Heart left ventricle (tissue), 16 donors: ENCODE data around the gene BTRC. TPM values are rescaled to one million over a fixed set of nuclear protein-coding genes. Genes with fewer than 3 reads are reported as not detected.

Experiments
- ATAC-seq, 4 donors: fragments of 200-7000 bp; cut with Tn5 transposase; one replicate each; pipeline ENCODE4 v1.9.1; 2020 to 2022; ENCODE audit warnings: moderate library complexity in 4 of 4, mild to moderate bottlenecking in 3 of 4, moderate number of reproducible peaks in 1 of 4
- DNase-seq, 5 donors: peaks; one replicate each; pipeline ENCODE4 v3.0.0-alpha.2; 2020
- H3K27ac ChIP-seq, 12 donors: fragments of 200-600 bp; sonication (generic) in 4 of 12; one replicate each; pipeline versions ENCODE4 v1.5.0 to v1.8.0; 2016 to 2022; ENCODE audit warnings: mild to moderate bottlenecking in 2 of 12
- H3K27me3 ChIP-seq, 9 donors: fragments of 200-600 bp; sonication (generic) in 2 of 9; one replicate each; pipeline versions ENCODE4 v1.5.1 to v1.8.0; 2016 to 2022; ENCODE audit warnings: mild to moderate bottlenecking in 3 of 9
- H3K36me3 ChIP-seq, 9 donors: fragments of 200-600 bp; sonication (generic) in 2 of 9; one replicate each; pipeline versions ENCODE4 v1.5.0 to v1.8.0; 2018 to 2022; ENCODE audit warnings: mild to moderate bottlenecking in 2 of 9
- H3K4me1 ChIP-seq, 12 donors: fragments of 200-600 bp; sonication (generic) in 4 of 12; one replicate each; pipeline versions ENCODE4 v1.5.0 to v1.8.0; 2016 to 2022; ENCODE audit warnings: mild to moderate bottlenecking in 3 of 12
- H3K4me3 ChIP-seq, 12 donors: fragments of 200-600 bp; sonication (generic) in 4 of 12; one replicate each; pipeline versions ENCODE4 v1.5.0 to v1.8.0; 2017 to 2022; ENCODE audit warnings: mild to moderate bottlenecking in 9 of 12, moderate library complexity in 4 of 12
- H3K9me3 ChIP-seq, 12 donors: fragments of 200-600 bp; sonication (generic) in 4 of 12; one replicate each; pipeline versions ENCODE4 v1.5.0 to v1.8.0; 2016 to 2022; ENCODE audit warnings: mild to moderate bottlenecking in 1 of 12
- POLR2A ChIP-seq, 2 donors: fragments of 450-650 bp; IDR thresholded peaks; one replicate each; pipeline ENCODE4 v1.6.1; 2017; ENCODE audit warnings: antibody characterized with exemption in 2 of 2, mild to moderate bottlenecking in 2 of 2, moderate library complexity in 2 of 2
- WGBS, 4 donors: extraction: QIAGEN DNeasy Blood & Tissue Kit in 2 of 4; methylation state at CpG; one replicate each; pipeline versions ENCODE4 v1.1.5 to v1.1.7; 2013 to 2018; 5-methylcytosine and 5-hydroxymethylcytosine counted together
- intact Hi-C, 10 donors: fragments of 100-400 bp; cut with DNase I; formaldehyde crosslinking; loops; one replicate each; pipeline versions ENCODE4 v1.11.1 to v1.14.2; 2022
- polyA plus RNA-seq, 2 donors: library from polyadenylated mRNA; stranded (reverse); fragments of 200-250 nt; gene quantifications; one replicate each; pipeline ENCODE4 v1.2.3, GENCODE V29; 2013
- total RNA-seq, 9 donors: library from RNA; depleted of rRNA in 2 of 9; stranded (reverse); fragments of >200 nt in 2 of 9; fragmentation: NEBNext Ultra II Directional in 3 of 9; extraction: Animal tissue kit (Norgen Biotek cat#: 25700) in 3 of 9; gene quantifications; one replicate each; pipeline versions ENCODE4 v1.1.0 to v1.2.4, GENCODE V29; 2016 to 2023
- TF ChIP-seq, protein P1 (sequence below), 12 donors: fragments of 200-600 bp; sonication (generic) in 4 of 12; IDR thresholded peaks; one replicate each; pipeline versions ENCODE4 v1.5.0 to v1.8.0; 2018 to 2022; ENCODE audit warnings: antibody characterized with exemption in 12 of 12, mild to moderate bottlenecking in 5 of 12
- donor health status: ischemic (EF 13 %, LVEDD 7.1; RV severe dilation, severe dysfunction).
- donor health status: healthy with polysubstance abuse.
- donor health status: DM: no; HTN: yes; CAD: no.
- donor health status: DM: no; HTN: no; CAD: no.
- donor health status: ischemic (EF 25% LVEDD 6.9; RV normal size, moderate dysfunction).
- donor health status: ischemic (EF 25% LVEDD 5.7; RV mildly dilated, moderate dysfunction).
- donor health status: healthy.
- donor health status: DM: yes; HTN: yes; CAD: no.
- donor health status: ischemic (EF 35%, LVEDD 5.7; RV mildly dilated, moderate dysfunction).
- donor health status: nonischemic (EF 11% LVEDD 7.7; RV severe dilation, severe dysfunction).
- donor health status: DM: yes; HTN: yes; CAD: no.
- donor health status: PGD.
- donor health status: ischemic (EF 29% LVEDD 5.4; RV normal size, mild dysfunction).
- donor health status: nonischemic (EF 23%, LVEDD 6.1; RV moderate dilation, normal function).

The BTRC gene
- total and polyA plus RNA-seq, 11 donors: 10.7 to 53.5 (median 32.1) TPM

DNA sequence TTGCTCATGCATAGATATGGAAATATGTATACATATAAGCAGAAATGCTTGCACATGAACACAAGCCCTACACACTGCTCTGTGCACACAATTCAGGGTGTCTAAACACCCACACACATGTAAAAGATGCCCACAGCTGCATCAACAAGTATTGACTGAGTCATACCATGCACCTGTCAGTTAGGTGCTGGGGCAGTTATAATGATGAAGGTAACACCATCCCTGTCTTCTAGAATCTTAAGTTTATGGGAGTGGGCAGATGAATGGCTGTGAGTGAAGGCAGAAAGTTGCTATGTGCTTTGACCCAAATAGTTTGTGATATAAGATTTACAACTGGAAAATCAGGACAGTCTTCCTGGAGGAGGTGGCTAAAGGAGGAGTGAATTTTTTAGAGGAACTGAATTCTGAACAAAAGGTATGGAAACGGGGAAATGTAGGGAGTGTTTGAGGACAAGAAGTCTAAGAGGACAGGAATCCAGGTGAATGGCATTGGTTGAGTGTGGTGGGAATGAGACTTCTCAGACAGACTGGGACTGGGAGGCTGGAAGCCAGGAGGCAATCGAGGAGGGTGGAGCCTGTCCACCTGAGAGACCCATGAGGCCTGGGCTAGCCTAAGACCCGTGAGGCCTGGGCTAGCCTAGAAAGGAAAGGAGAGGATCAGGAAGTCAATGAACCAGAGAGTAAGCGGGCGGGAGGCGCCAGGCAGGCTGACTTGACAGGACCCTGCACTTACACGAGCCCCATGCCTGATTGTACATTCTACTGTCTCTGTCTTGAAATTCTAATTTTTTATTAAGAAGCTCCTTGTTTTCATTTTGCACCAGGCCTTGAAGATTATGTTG, 213.4 kb downstream of the BTRC start:
- peaks cover 10 to 62% (median 49%) of the 10 kb centered on the region in 9 donors for H3K27me3 ChIP-seq
- H3K27ac ChIP-seq: no peak overlapping the region
- no peaks in the 10 kb centered on the region for H3K36me3 ChIP-seq
- H3K9me3 ChIP-seq: peaks cover 0 to 3% (median 1%) of the 10 kb centered on the region in 12 donors
- ATAC-seq (no peak), DNase-seq (peak in 1 of 5 donors; percentile 33)
- intact Hi-C loops: loop anchor here in 8 of 10 donors (2.0 to 10.0 kb wide), 8 partner anchors 263 to 407 kb away; no protein-coding TSS in a partner anchor
- 62 to 78% (median 69%) methylated on average over 7 of the region's 7 CpGs for WGBS, 4 donors
- peaks cover 0 to 28% (median 16%) of the 10 kb centered on the region in 12 donors for H3K4me1 ChIP-seq
- no peak overlapping the region for H3K4me3 ChIP-seq
- TF ChIP-seq, protein P1, sequence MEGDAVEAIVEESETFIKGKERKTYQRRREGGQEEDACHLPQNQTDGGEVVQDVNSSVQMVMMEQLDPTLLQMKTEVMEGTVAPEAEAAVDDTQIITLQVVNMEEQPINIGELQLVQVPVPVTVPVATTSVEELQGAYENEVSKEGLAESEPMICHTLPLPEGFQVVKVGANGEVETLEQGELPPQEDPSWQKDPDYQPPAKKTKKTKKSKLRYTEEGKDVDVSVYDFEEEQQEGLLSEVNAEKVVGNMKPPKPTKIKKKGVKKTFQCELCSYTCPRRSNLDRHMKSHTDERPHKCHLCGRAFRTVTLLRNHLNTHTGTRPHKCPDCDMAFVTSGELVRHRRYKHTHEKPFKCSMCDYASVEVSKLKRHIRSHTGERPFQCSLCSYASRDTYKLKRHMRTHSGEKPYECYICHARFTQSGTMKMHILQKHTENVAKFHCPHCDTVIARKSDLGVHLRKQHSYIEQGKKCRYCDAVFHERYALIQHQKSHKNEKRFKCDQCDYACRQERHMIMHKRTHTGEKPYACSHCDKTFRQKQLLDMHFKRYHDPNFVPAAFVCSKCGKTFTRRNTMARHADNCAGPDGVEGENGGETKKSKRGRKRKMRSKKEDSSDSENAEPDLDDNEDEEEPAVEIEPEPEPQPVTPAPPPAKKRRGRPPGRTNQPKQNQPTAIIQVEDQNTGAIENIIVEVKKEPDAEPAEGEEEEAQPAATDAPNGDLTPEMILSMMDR (IDR thresholded peaks at IDR 0.05): no peak
- TF ChIP-seq POLR2A (IDR thresholded peaks at IDR 0.05): no peak

DNA sequence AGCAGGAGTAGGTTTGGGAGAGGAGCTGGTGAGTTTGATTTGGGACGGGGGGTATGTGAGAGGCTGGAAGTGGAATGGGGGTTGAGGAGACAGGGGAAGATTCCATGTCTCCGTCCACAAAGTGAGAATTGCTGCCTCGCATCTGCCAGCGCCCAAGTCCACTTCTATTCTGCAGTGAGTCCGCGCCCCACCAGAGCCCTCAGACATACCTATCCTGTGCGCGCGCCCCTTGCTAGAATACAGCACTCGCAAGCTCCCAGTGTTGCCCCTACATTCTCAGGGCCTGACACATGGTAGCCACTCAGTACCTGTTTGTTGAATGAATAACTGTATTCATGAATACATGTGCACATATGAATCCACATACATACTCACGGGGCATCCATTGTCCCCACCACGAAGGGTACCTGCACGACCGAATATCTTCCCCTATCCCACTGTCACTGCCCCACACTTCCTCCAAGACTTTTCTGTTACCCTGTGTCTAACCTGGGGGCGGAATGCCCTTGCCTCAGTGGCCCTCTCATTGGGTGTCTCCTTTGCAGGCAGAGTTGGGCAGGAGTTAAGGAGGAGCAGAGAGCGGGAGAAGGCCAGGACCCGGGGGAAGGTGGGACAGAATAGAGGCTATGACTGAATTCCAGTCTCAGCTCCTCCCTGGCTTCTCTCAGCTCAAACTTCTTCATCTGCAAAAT, 214.2 kb downstream of the BTRC start:
- peaks cover 10 to 61% (median 49%) of the 10 kb centered on the region in 9 donors for H3K27me3 ChIP-seq
- no peak overlapping the region for H3K27ac ChIP-seq
- WGBS, 4 donors: 84 to 92% (median 88%) methylated on average over 16 to 17 of the region's 17 CpGs
- peaks cover 0 to 11% (median 9%) of the 10 kb centered on the region in 12 donors for H3K9me3 ChIP-seq
- no peak for ATAC-seq
- H3K4me1 ChIP-seq: peaks cover 0 to 28% (median 16%) of the 10 kb centered on the region in 12 donors
- no peaks in the 10 kb centered on the region for H3K36me3 ChIP-seq
- intact Hi-C loops: loop anchor here in 8 of 10 donors (2.0 to 10.0 kb wide), 8 partner anchors 263 to 407 kb away; no protein-coding TSS in a partner anchor
- no peak for TF ChIP-seq POLR2A (IDR thresholded peaks at IDR 0.05)
- TF ChIP-seq, protein P1 (IDR thresholded peaks at IDR 0.05): no peak
- no peak overlapping the region for H3K4me3 ChIP-seq
- peak in 1 of 5 donors; percentile 28 for DNase-seq

DNA sequence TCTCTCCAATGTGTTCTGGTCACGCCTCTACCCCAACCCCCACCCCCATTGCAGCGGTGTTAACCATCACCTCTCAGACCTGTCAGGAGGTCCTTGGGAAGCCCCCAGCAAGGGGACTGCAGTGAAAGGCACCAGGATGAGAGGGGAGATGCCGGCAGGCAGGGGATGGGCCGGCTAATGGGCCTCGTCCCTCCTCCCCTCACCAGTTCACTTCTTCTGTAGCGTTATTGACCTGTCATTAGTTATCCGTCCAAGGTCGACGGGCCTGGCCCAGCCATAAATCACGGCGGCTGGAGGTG, 215.3 kb downstream of the BTRC start:
- DNase-seq: peak in 1 of 5 donors; percentile 23
- TF ChIP-seq POLR2A (IDR thresholded peaks at IDR 0.05): no peak
- H3K27ac ChIP-seq: no peak overlapping the region
- peaks cover 10 to 56% (median 46%) of the 10 kb centered on the region in 9 donors for H3K27me3 ChIP-seq
- H3K9me3 ChIP-seq: peaks cover 0 to 14% (median 10%) of the 10 kb centered on the region in 12 donors
- no peak for ATAC-seq
- 11 to 21% (median 15%) methylated on average over 9 to 11 of the region's 11 CpGs for WGBS, 4 donors
- intact Hi-C loops: loop anchor here in 8 of 10 donors (2.0 to 10.0 kb wide), 8 partner anchors 264 to 408 kb away; no protein-coding TSS in a partner anchor
- no peaks in the 10 kb centered on the region for H3K36me3 ChIP-seq
- peak overlapping the region in 3 of 12 donors; percentile 61 to 70 (median 63) for H3K4me3 ChIP-seq
- peaks cover 0 to 28% (median 16%) of the 10 kb centered on the region in 12 donors for H3K4me1 ChIP-seq

DNA sequence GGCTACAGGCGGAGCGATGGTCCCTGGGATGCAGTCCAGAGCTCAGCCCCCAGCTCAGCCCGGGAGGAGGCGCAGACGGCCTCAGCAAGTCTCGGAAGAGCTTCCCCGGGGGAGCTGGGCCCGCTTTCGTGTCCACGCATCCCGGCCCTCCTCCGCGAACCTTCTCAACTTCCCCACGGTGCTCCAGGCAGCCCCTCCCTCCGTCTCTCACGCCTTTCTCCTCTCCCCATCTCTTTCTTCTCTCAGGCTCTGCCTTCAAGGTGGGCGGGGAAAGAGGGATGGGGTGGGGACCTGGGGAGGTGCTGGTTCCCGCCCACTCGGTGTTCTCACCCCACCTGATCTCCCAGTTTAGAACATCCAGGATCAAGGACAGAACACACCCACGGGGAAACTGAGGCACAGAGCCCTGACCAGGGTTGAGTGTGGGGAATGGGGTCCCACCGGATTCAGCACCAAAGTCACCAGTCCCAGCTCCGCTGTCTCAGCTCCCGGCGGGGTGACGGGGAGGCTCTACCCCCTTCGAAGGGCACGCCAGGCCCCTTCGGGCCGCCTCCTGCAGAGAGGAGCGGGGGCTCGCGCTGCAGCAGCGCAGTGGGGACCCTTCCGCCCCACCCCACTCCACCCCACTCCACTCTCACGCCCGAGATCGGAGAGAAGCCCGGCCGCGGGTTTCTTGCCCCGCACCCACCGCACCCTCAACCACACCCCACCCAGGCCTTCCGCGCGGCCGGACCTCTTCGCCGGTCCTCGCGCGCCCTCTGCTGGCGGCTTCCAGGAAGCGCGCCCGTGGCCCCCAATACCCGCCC, 215.9 kb downstream of the BTRC start:
- H3K4me3 ChIP-seq: peak overlapping the region; percentile 17 to 70 (median 54)
- peak overlapping the region in 1 of 12 donors; percentile 15 for H3K27ac ChIP-seq
- no peaks in the 10 kb centered on the region for H3K36me3 ChIP-seq

More for the DNA sequence above, 215.9 kb downstream of the BTRC start:
- peak; percentile 71 to 91 (median 85) for DNase-seq
- peaks cover 0 to 28% (median 16%) of the 10 kb centered on the region in 12 donors for H3K4me1 ChIP-seq
- ATAC-seq: peak; percentile 21 to 93 (median 81)
- WGBS, 4 donors: 1 to 3% (median 2%) methylated on average over 37 to 56 of the region's 56 CpGs
- TF ChIP-seq, protein P1 (IDR thresholded peaks at IDR 0.05): peak; percentile 78 to 98 (median 90)
- TF ChIP-seq POLR2A (IDR thresholded peaks at IDR 0.05): no peak
- H3K27me3 ChIP-seq: peaks cover 10 to 51% (median 41%) of the 10 kb centered on the region in 9 donors
- intact Hi-C loops: loop anchor here (1.0 to 10.0 kb wide), 15 partner anchors 265 to 409 kb away; no protein-coding TSS in a partner anchor
- H3K9me3 ChIP-seq: peaks cover 0 to 14% (median 10%) of the 10 kb centered on the region in 12 donors
